NCI-H2107 (cell line): ENCODE measurements around the gene NFKBIL1.

Experiments
- DNase-seq: peaks from one replicate; lab custom pipeline; 2025; lab: John Stamatoyannopoulos, UW

The NFKBIL1 gene

GRCh38 chr6:31559958-31560696, 12.7 kb downstream of the NFKBIL1 start:
- no peak for DNase-seq

- DNase-seq = no peak
Measured at GRCh38 chr6:31560697-31561058, 13.3 kb downstream of the NFKBIL1 start.

GRCh38 chr6:31567531-31568370, 20.3 kb downstream of the NFKBIL1 start:
- no peak for DNase-seq

GRCh38 chr6:31568537-31568961, 21.1 kb downstream of the NFKBIL1 start:
- no peak for DNase-seq

GRCh38 chr6:31569861-31570536, 22.6 kb downstream of the NFKBIL1 start:
- no peak for DNase-seq

- DNase-seq = no peak
Measured at GRCh38 chr6:31572041-31572911, 24.9 kb downstream of the NFKBIL1 start, which contains the start of gene LTA. Gene LTA, plus strand, starts transcription at chr6:31572289. Its CDS starts 454 bp downstream, at chr6:31572743.

GRCh38 chr6:31573239-31574105, 26.1 kb downstream of the NFKBIL1 start:
- no peak for DNase-seq

GRCh38 chr6:31574106-31575061, 27.0 kb downstream of the NFKBIL1 start:
- no peak for DNase-seq

- DNase-seq = no peak
Measured at GRCh38 chr6:31575335-31575901, 28.0 kb downstream of the NFKBIL1 start, which contains the start of gene TNF. Gene TNF, plus strand, starts transcription at chr6:31575565. Its CDS starts 177 bp downstream, at chr6:31575742.

GRCh38 chr6:31575952-31576685, 28.7 kb downstream of the NFKBIL1 start:
- DNase-seq = no peak

GRCh38 chr6:31576897-31577578, 29.6 kb downstream of the NFKBIL1 start:
- no peak for DNase-seq

GRCh38 chr6:31577579-31577966, 30.2 kb downstream of the NFKBIL1 start:
- no peak for DNase-seq

GRCh38 chr6:31578184-31579118, 31.0 kb downstream of the NFKBIL1 start:
- DNase-seq = no peak

GRCh38 chr6:31579119-31579505, 31.7 kb downstream of the NFKBIL1 start:
- no peak for DNase-seq

GRCh38 chr6:31579546-31580437, 32.4 kb downstream of the NFKBIL1 start:
- DNase-seq = no peak

GRCh38 chr6:31580438-31580740, 33.0 kb downstream of the NFKBIL1 start:
- no peak for DNase-seq
